ENCODE data around the gene NTN3.
"Not testable (repeated sequence)": the region's sequence is repeated elsewhere in the genome, so short reads cannot be mapped to it uniquely, and the experiment has no call there.

NTN3 gene

GRCh38 chr16:2475413-2476344 lies 4.6 kb downstream of the NTN3 start:
- peak overlapping the region; percentile 63 for H3K4me3 ChIP-seq (ENCODE audit: low read depth, low read length)
- no peak for TF ChIP-seq CTCF (IDR thresholded peaks at IDR 0.05; ENCODE audit: control insufficient read depth, extremely low read depth, insufficient read depth)
- DNase-seq (ENCODE audit: low read depth): no peak

- no peak for DNase-seq (ENCODE audit: low read depth)
- H3K4me3 ChIP-seq (ENCODE audit: low read depth, low read length): peak overlapping the region; percentile 63
- TF ChIP-seq CTCF (IDR thresholded peaks at IDR 0.05; ENCODE audit: control insufficient read depth, extremely low read depth, insufficient read depth): no peak
Observed at GRCh38 chr16:2476345-2476720, 5.2 kb downstream of the NTN3 start.

- no peak overlapping the region for H3K4me3 ChIP-seq (ENCODE audit: low read depth, low read length)
- no peak for DNase-seq (ENCODE audit: low read depth)
- no peak for TF ChIP-seq CTCF (IDR thresholded peaks at IDR 0.05; ENCODE audit: control insufficient read depth, extremely low read depth, insufficient read depth)
Observed at GRCh38 chr16:2476741-2477140, 5.6 kb downstream of the NTN3 start.

- TF ChIP-seq CTCF (IDR thresholded peaks at IDR 0.05; ENCODE audit: control insufficient read depth, extremely low read depth, insufficient read depth): no peak
- no peak overlapping the region for H3K4me3 ChIP-seq (ENCODE audit: low read depth, low read length)
- DNase-seq (ENCODE audit: low read depth): no peak
Observed at GRCh38 chr16:2477327-2477726, 6.2 kb downstream of the NTN3 start.

- TF ChIP-seq CTCF (IDR thresholded peaks at IDR 0.05; ENCODE audit: control insufficient read depth, extremely low read depth, insufficient read depth): no peak
- DNase-seq (ENCODE audit: low read depth): no peak
- H3K4me3 ChIP-seq (ENCODE audit: low read depth, low read length): no peak overlapping the region
Observed at GRCh38 chr16:2478279-2478678, 7.2 kb downstream of the NTN3 start.

- not testable (repeated sequence) for H3K4me3 ChIP-seq (ENCODE audit: low read depth, low read length); DNase-seq (ENCODE audit: low read depth)
Observed at GRCh38 chr16:2479996-2480395, 8.9 kb downstream of the NTN3 start.

GRCh38 chr16:2480948-2481347 lies 9.9 kb downstream of the NTN3 start:
- no peak overlapping the region for H3K4me3 ChIP-seq (ENCODE audit: low read depth, low read length)
- DNase-seq (ENCODE audit: low read depth): no peak
- no peak for TF ChIP-seq CTCF (IDR thresholded peaks at IDR 0.05; ENCODE audit: control insufficient read depth, extremely low read depth, insufficient read depth)
